ENCODE results near the gene PHACTR1. TPM values are rescaled to one million over a fixed set of nuclear protein-coding genes. Genes with fewer than 3 reads are reported as not detected.

The PHACTR1 gene
- total RNA-seq, 1 experiment from 2014 or later: 15.5 TPM

DNA sequence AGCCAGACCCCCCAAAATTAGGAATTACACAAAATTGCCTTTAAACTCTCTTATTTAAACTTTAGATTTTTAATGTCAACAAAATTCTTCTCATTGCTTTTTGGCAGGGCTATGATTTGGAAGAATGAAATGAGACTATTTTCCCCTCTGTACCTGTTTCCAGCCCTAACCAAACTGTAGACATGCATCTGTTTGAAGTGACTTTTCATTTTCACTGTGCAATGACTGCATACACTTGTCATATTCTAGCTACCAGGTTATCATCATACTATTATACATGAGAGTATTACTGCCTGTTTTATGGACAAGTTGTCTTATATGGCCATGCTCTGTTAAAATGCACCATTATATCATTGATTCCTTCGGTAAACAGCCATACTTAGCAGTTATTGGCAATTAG, 316.6 kb downstream of the PHACTR1 start:
- TF ChIP-seq ETV6 (CRISPR knock-in tag; IDR thresholded peaks at IDR 0.05) (no peak), E2F4 (CRISPR knock-in tag; IDR thresholded peaks at IDR 0.05; ENCODE audit: borderline replicate concordance, low read depth) (no peak), ZNF423 (CRISPR knock-in tag; IDR thresholded peaks at IDR 0.05) (no peak)
- no peak overlapping the region for H3K27ac Mint-ChIP-seq
- POLR2A ChIA-PET: interaction anchor here (0.6 kb wide), 1 partner anchor 59 kb away, joined by 3 read pairs; no protein-coding TSS in a partner anchor
- CTCF ChIA-PET: no interaction called here
- no peaks in the 10 kb centered on the region for H3K27me3 Mint-ChIP-seq (ENCODE audit: low read depth)
- no peaks in the 10 kb centered on the region for H3K9me3 Mint-ChIP-seq
- no peaks in the 10 kb centered on the region for H3K36me3 Mint-ChIP-seq
- H3K4me3 Mint-ChIP-seq: no peak overlapping the region
- no peaks in the 10 kb centered on the region for H3K4me1 Mint-ChIP-seq
- ATAC-seq (no peak), DNase-seq (ENCODE audit: low spot score) (no peak)

DNA sequence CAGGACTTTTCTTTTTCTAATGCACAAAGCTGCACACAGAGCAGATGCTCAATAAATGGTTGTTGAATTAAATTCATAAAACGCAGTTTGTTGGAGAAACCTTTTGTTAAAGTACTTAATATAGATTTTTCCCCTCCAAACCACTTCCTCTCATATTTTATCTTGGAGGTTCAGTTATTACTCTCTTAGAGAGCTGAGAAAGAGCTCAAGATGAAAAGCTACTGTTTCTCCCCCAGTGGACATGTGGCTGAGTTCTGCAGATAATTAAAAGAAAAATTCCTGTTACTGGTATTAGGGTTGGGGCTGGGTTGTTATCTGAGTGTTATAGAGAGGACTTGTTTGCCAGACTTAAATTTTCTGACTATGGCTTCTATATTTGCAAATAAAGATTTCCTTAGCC, 317.7 kb downstream of the PHACTR1 start:
- H3K4me1 Mint-ChIP-seq: no peaks in the 10 kb centered on the region
- TF ChIP-seq ZNF671 (CRISPR knock-in tag; IDR thresholded peaks at IDR 0.05): no peak
- TF ChIP-seq MYBL2 (CRISPR knock-in tag; IDR thresholded peaks at IDR 0.05): no peak
- TF ChIP-seq NFE2L1 (CRISPR knock-in tag; IDR thresholded peaks at IDR 0.05): no peak
- no peak for TF ChIP-seq TEAD4 (CRISPR knock-in tag; IDR thresholded peaks at IDR 0.05)
- TF ChIP-seq ZNF138 (CRISPR knock-in tag; conservative IDR thresholded peaks at IDR 0.05): no peak
- no peak for TF ChIP-seq ZNF317 (CRISPR knock-in tag; IDR thresholded peaks at IDR 0.05; ENCODE audit: borderline replicate concordance, low read depth)
- no peak for TF ChIP-seq PRRX2 (CRISPR knock-in tag; IDR thresholded peaks at IDR 0.05)
- no peak for TF ChIP-seq ETV6 (CRISPR knock-in tag; IDR thresholded peaks at IDR 0.05)
- TF ChIP-seq ESRRA (CRISPR knock-in tag; IDR thresholded peaks at IDR 0.05; ENCODE audit: borderline replicate concordance): no peak
- TF ChIP-seq SMAD3 (CRISPR knock-in tag; IDR thresholded peaks at IDR 0.05; ENCODE audit: borderline replicate concordance): no peak
- H3K9me3 Mint-ChIP-seq: no peaks in the 10 kb centered on the region
- no peaks in the 10 kb centered on the region for H3K27me3 Mint-ChIP-seq (ENCODE audit: low read depth)
- no peak overlapping the region for H3K27ac Mint-ChIP-seq
- ATAC-seq: no peak
- H3K36me3 Mint-ChIP-seq: no peaks in the 10 kb centered on the region
- CTCF ChIA-PET: interaction anchor here (0.9 kb wide), 1 partner anchor 57 kb away, joined by 3 read pairs; no protein-coding TSS in a partner anchor
- no peak for DNase-seq (ENCODE audit: low spot score)
- POLR2A ChIA-PET: no interaction called here
- H3K4me3 Mint-ChIP-seq: no peak overlapping the region

GRCh38 chr6:13035606-13036005, 319.0 kb downstream of the PHACTR1 start:
- Mint-ChIP-seq H3K27me3 (ENCODE audit: low read depth) (no peaks in the 10 kb centered on the region), H3K4me3 (no peak overlapping the region), H3K9me3 (no peaks in the 10 kb centered on the region), H3K4me1 (no peaks in the 10 kb centered on the region), H3K36me3 (no peaks in the 10 kb centered on the region), H3K27ac (no peak overlapping the region)
- ATAC-seq (no peak), DNase-seq (ENCODE audit: low spot score) (no peak)
- ChIA-PET POLR2A (no interaction called here), CTCF (no interaction called here)
- TF ChIP-seq, protein P1, sequence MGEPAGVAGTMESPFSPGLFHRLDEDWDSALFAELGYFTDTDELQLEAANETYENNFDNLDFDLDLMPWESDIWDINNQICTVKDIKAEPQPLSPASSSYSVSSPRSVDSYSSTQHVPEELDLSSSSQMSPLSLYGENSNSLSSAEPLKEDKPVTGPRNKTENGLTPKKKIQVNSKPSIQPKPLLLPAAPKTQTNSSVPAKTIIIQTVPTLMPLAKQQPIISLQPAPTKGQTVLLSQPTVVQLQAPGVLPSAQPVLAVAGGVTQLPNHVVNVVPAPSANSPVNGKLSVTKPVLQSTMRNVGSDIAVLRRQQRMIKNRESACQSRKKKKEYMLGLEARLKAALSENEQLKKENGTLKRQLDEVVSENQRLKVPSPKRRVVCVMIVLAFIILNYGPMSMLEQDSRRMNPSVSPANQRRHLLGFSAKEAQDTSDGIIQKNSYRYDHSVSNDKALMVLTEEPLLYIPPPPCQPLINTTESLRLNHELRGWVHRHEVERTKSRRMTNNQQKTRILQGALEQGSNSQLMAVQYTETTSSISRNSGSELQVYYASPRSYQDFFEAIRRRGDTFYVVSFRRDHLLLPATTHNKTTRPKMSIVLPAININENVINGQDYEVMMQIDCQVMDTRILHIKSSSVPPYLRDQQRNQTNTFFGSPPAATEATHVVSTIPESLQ (CRISPR knock-in tag; IDR thresholded peaks at IDR 0.05): no peak
- TF ChIP-seq ZNF423 (CRISPR knock-in tag; IDR thresholded peaks at IDR 0.05) (no peak), TCF7 (CRISPR knock-in tag; IDR thresholded peaks at IDR 0.05; ENCODE audit: low read depth) (no peak), ATF2 (CRISPR knock-in tag; IDR thresholded peaks at IDR 0.05; ENCODE audit: borderline replicate concordance, low read depth) (no peak), ARID4B (CRISPR knock-in tag; IDR thresholded peaks at IDR 0.05; ENCODE audit: borderline replicate concordance) (no peak), ESRRA (CRISPR knock-in tag; IDR thresholded peaks at IDR 0.05; ENCODE audit: borderline replicate concordance) (no peak)
- TF ChIP-seq, protein P2, sequence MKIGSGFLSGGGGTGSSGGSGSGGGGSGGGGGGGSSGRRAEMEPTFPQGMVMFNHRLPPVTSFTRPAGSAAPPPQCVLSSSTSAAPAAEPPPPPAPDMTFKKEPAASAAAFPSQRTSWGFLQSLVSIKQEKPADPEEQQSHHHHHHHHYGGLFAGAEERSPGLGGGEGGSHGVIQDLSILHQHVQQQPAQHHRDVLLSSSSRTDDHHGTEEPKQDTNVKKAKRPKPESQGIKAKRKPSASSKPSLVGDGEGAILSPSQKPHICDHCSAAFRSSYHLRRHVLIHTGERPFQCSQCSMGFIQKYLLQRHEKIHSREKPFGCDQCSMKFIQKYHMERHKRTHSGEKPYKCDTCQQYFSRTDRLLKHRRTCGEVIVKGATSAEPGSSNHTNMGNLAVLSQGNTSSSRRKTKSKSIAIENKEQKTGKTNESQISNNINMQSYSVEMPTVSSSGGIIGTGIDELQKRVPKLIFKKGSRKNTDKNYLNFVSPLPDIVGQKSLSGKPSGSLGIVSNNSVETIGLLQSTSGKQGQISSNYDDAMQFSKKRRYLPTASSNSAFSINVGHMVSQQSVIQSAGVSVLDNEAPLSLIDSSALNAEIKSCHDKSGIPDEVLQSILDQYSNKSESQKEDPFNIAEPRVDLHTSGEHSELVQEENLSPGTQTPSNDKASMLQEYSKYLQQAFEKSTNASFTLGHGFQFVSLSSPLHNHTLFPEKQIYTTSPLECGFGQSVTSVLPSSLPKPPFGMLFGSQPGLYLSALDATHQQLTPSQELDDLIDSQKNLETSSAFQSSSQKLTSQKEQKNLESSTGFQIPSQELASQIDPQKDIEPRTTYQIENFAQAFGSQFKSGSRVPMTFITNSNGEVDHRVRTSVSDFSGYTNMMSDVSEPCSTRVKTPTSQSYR (CRISPR knock-in tag; IDR thresholded peaks at IDR 0.05): no peak

Data from WTC11 (cell line).